Loucy (cell line): Measurements from ENCODE around the gene RPUSD1.

Experiments used
- H2AFZ ChIP-seq: fragments of 200-600 bp; sonication (generic); 2 replicates; pipeline ENCODE4 v1.6.0; 2016; ENCODE audit warnings: antibody characterized with exemption, mild to moderate bottlenecking, low read length, moderate library complexity
- H3F3A ChIP-seq: fragments of 200-600 bp; 2 replicates; pipeline ENCODE4 v1.6.0; 2016; ENCODE audit warnings: antibody characterized with exemption, low read depth, mild to moderate bottlenecking
- H3K27me3 ChIP-seq: fragments of 200-600 bp; sonication (generic); 2 replicates; pipeline ENCODE4 v1.6.1; 2014; ENCODE audit warnings: low read length, mild to moderate bottlenecking; ENCODE audit not compliant: insufficient read depth, poor library complexity, severe bottlenecking
- H3K36me3 ChIP-seq: fragments of 200-600 bp; sonication (generic); 2 replicates; pipeline ENCODE4 v1.6.1; 2016; ENCODE audit warnings: low read length; ENCODE audit not compliant: insufficient read depth
- H3K4me1 ChIP-seq: fragments of 200-600 bp; sonication (generic); 2 replicates; pipeline ENCODE4 v1.5.1; 2014; ENCODE audit warnings: low read length, mild to moderate bottlenecking; ENCODE audit not compliant: insufficient read depth, poor library complexity, severe bottlenecking
- H3K4me2 ChIP-seq: fragments of 200-600 bp; sonication (generic); 2 replicates; pipeline ENCODE4 v1.6.0; 2014; ENCODE audit warnings: antibody characterized with exemption, low read length, low read depth, mild to moderate bottlenecking; ENCODE audit not compliant: poor library complexity, severe bottlenecking
- H3K4me3 ChIP-seq: fragments of 200-600 bp; sonication (generic); 2 replicates; pipeline ENCODE4 v1.5.1; 2014; ENCODE audit warnings: low read length, mild to moderate bottlenecking, mixed read lengths; ENCODE audit not compliant: poor library complexity, severe bottlenecking
- H3K79me2 ChIP-seq: fragments of 200-600 bp; sonication (generic); 2 replicates; pipeline ENCODE4 v1.6.1; 2014; ENCODE audit warnings: low read length; ENCODE audit not compliant: insufficient read depth
- H3K9ac ChIP-seq: fragments of 200-600 bp; sonication (generic); 2 replicates; pipeline ENCODE4 v1.6.0; 2014; ENCODE audit warnings: mild to moderate bottlenecking, low read depth, low read length, moderate library complexity; ENCODE audit not compliant: poor library complexity, severe bottlenecking
- H3K9me2 ChIP-seq: fragments of 200-600 bp; sonication (generic); replicated peaks from 2 replicates; pipeline ENCODE4 v1.6.1; 2016; ENCODE audit warnings: low read depth, low read length, mixed read lengths
- H3K9me3 ChIP-seq: fragments of 200-600 bp; sonication (generic); 2 replicates; pipeline ENCODE4 v1.6.1; 2014; ENCODE audit warnings: mild to moderate bottlenecking, antibody characterized with exemption, low read length, low read depth; ENCODE audit not compliant: insufficient read depth
- H4K20me1 ChIP-seq: fragments of 200-600 bp; sonication (generic); 2 replicates; pipeline ENCODE4 v1.6.0; 2014; ENCODE audit warnings: antibody characterized with exemption, low read length, mild to moderate bottlenecking; ENCODE audit not compliant: insufficient read depth, poor library complexity, severe bottlenecking
- CTCF ChIP-seq: fragments of 200-600 bp; sonication (generic); conservative IDR thresholded peaks from 2 replicates; pipeline ENCODE4 v1.5.1; 2014; ENCODE audit warnings: mild to moderate bottlenecking, antibody characterized with exemption, low read length
- EZH2phosphoT487 ChIP-seq: fragments of 200-600 bp; IDR thresholded peaks from 2 replicates; pipeline ENCODE4 v1.6.1; 2018; ENCODE audit warnings: antibody characterized with exemption, mild to moderate bottlenecking, moderate library complexity, borderline replicate concordance

Gene RPUSD1

GRCh38 chr16:791131-791530, 3.0 kb upstream of the RPUSD1 start:
- no peak for TF ChIP-seq CTCF
- TF ChIP-seq EZH2phosphoT487: no peak
- Histone ChIP-seq H3K36me3 (no peaks in the 10 kb centered on the region), H4K20me1 (no peaks in the 10 kb centered on the region)

GRCh38 chr16:790086-790485, 1.9 kb upstream of the RPUSD1 start:
- Histone ChIP-seq H3K9me3 (no peaks in the 10 kb centered on the region), H2AFZ (no peak overlapping the region), H3F3A (no peaks in the 10 kb centered on the region), H3K4me3 (no peak overlapping the region), H3K79me2 (peaks cover 30% of the 10 kb centered on the region; the same call in 1 of the 2 replicates), H3K27me3 (no peaks in the 10 kb centered on the region), H3K4me1 (no peaks in the 10 kb centered on the region), H4K20me1 (no peaks in the 10 kb centered on the region), H3K36me3 (no peaks in the 10 kb centered on the region), H3K4me2 (peak overlapping the region; percentile 67), H3K9ac (peak overlapping the region; percentile 85), H3K9me2 (no peaks in the 10 kb centered on the region)
- no peak for TF ChIP-seq EZH2phosphoT487
- no peak for TF ChIP-seq CTCF

More at GRCh38 chr16:791131-791530, 3.0 kb upstream of the RPUSD1 start:
- Histone ChIP-seq H3K4me1 (no peaks in the 10 kb centered on the region), H3K9ac (no peak overlapping the region), H3K27me3 (no peaks in the 10 kb centered on the region), H2AFZ (no peak overlapping the region), H3K4me3 (no peak overlapping the region), H3K4me2 (no peak overlapping the region), H3K9me3 (no peaks in the 10 kb centered on the region), H3F3A (no peaks in the 10 kb centered on the region), H3K9me2 (no peaks in the 10 kb centered on the region), H3K79me2 (peaks cover 30% of the 10 kb centered on the region; the same call in 1 of the 2 replicates)

- H3K79me2 ChIP-seq: peaks cover 30% of the 10 kb centered on the region; the same call in 1 of the 2 replicates
- no peaks in the 10 kb centered on the region for H3K9me2 ChIP-seq
- no peaks in the 10 kb centered on the region for H3K27me3 ChIP-seq
- no peak for TF ChIP-seq CTCF
- TF ChIP-seq EZH2phosphoT487: no peak
- no peaks in the 10 kb centered on the region for H3K9me3 ChIP-seq
- H3K4me3 ChIP-seq: peak overlapping the region; percentile 76
- peak overlapping the region; percentile 85 for H3K9ac ChIP-seq
- peak overlapping the region; percentile 67 for H3K4me2 ChIP-seq
- no peaks in the 10 kb centered on the region for H3F3A ChIP-seq
- no peaks in the 10 kb centered on the region for H3K4me1 ChIP-seq
- H3K36me3 ChIP-seq: no peaks in the 10 kb centered on the region
- no peaks in the 10 kb centered on the region for H4K20me1 ChIP-seq
- no peak overlapping the region for H2AFZ ChIP-seq
Measured at GRCh38 chr16:789191-789850, 1.1 kb upstream of the RPUSD1 start.
